Progenitor cell of endocrine pancreas (in vitro differentiated cells): ENCODE data around the gene ARHGAP18. TPM values are rescaled to one million over a fixed set of nuclear protein-coding genes. Genes with fewer than 3 reads are reported as not detected.

ENCODE experiments used
- DNase-seq: peaks from one replicate; pipeline ENCODE4 v3.0.0; 2021; ENCODE audit warnings: low spot score; ENCODE audit not compliant: unreplicated experiment
- H3K27ac Mint-ChIP-seq: 2 replicates; pipeline ENCODE4 v1.8.0; 2021; ENCODE audit warnings: mild to moderate bottlenecking, moderate library complexity, mixed read lengths
- H3K27me3 Mint-ChIP-seq: 2 replicates; pipeline ENCODE4 v1.8.0; 2021; ENCODE audit warnings: mixed read lengths
- H3K36me3 Mint-ChIP-seq: 2 replicates; pipeline ENCODE4 v1.8.0; 2022; ENCODE audit warnings: mixed read lengths; ENCODE audit not compliant: insufficient read depth
- H3K4me1 Mint-ChIP-seq: 2 replicates; pipeline ENCODE4 v1.8.0; 2021; ENCODE audit warnings: low read depth, mixed read lengths
- H3K4me3 Mint-ChIP-seq: 2 replicates; pipeline ENCODE4 v1.8.0; 2021; ENCODE audit warnings: low read depth, mild to moderate bottlenecking, moderate library complexity, mixed read lengths
- H3K9me3 Mint-ChIP-seq: 2 replicates; pipeline ENCODE4 v1.8.0; 2021; ENCODE audit warnings: low read depth, mixed read lengths
- total RNA-seq: library from RNA; stranded (reverse); gene quantifications from 2 replicates; pipeline ENCODE4 v1.2.1, GENCODE V29; 2021
- TF ChIP-seq, protein P1 (sequence below): fragments of 200-600 bp; sonication (generic); IDR thresholded peaks from one replicate; pipeline ENCODE4 v1.5.0; 2021; ENCODE audit warnings: antibody characterized with exemption, mild to moderate bottlenecking; ENCODE audit not compliant: unreplicated experiment

ARHGAP18 gene
- total RNA-seq, 1 donor from 2014 or later, result 26.9 TPM

- Mint-ChIP-seq H3K27ac (no peak overlapping the region), H3K9me3 (no peaks in the 10 kb centered on the region), H3K4me3 (no peak overlapping the region), H3K4me1 (peaks cover 31% of the 10 kb centered on the region), H3K36me3 (peaks cover 22% of the 10 kb centered on the region), H3K27me3 (no peaks in the 10 kb centered on the region)
- TF ChIP-seq, protein P1, sequence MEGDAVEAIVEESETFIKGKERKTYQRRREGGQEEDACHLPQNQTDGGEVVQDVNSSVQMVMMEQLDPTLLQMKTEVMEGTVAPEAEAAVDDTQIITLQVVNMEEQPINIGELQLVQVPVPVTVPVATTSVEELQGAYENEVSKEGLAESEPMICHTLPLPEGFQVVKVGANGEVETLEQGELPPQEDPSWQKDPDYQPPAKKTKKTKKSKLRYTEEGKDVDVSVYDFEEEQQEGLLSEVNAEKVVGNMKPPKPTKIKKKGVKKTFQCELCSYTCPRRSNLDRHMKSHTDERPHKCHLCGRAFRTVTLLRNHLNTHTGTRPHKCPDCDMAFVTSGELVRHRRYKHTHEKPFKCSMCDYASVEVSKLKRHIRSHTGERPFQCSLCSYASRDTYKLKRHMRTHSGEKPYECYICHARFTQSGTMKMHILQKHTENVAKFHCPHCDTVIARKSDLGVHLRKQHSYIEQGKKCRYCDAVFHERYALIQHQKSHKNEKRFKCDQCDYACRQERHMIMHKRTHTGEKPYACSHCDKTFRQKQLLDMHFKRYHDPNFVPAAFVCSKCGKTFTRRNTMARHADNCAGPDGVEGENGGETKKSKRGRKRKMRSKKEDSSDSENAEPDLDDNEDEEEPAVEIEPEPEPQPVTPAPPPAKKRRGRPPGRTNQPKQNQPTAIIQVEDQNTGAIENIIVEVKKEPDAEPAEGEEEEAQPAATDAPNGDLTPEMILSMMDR, result no peak
- no peak for DNase-seq
Observed at GRCh38 chr6:129705212-129705611, 4.8 kb downstream of the ARHGAP18 start.

- TF ChIP-seq, protein P1, result no peak
- no peak overlapping the region for H3K27ac Mint-ChIP-seq
- H3K4me3 Mint-ChIP-seq, result no peak overlapping the region
- peaks cover 22% of the 10 kb centered on the region for H3K36me3 Mint-ChIP-seq
- DNase-seq, result no peak
- H3K9me3 Mint-ChIP-seq, result no peaks in the 10 kb centered on the region
- H3K4me1 Mint-ChIP-seq, result peaks cover 32% of the 10 kb centered on the region
- no peaks in the 10 kb centered on the region for H3K27me3 Mint-ChIP-seq
Observed at GRCh38 chr6:129704708-129705107, 5.3 kb downstream of the ARHGAP18 start.

GRCh38 chr6:129701721-129702455 is 8.1 kb downstream of the ARHGAP18 start:
- no peaks in the 10 kb centered on the region for H3K27me3 Mint-ChIP-seq
- H3K4me1 Mint-ChIP-seq, result peaks cover 29% of the 10 kb centered on the region
- no peak for DNase-seq
- no peaks in the 10 kb centered on the region for H3K9me3 Mint-ChIP-seq
- peaks cover 21% of the 10 kb centered on the region for H3K36me3 Mint-ChIP-seq
- peak overlapping the region; percentile 0 for H3K27ac Mint-ChIP-seq
- TF ChIP-seq, protein P1, result no peak
- H3K4me3 Mint-ChIP-seq, result no peak overlapping the region

DNA sequence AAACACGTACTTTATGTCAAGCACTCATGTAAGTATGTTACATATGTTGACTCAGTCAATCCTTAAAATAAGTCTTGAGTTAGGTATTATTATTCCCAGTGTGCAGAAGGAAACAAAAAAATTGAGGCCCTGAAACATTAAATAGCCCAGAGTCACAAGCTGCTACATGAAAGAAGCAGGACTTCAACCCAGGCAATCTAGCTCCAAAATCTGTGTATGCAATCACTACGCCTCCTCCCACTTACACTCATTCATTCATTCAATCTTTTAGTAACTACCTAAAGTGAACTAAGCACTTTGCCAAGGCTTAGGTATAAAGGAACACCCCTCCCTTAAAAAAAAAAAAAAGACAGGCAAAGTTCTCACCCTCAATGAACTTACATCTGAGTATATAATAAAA is 9.3 kb downstream of the ARHGAP18 start:
- TF ChIP-seq, protein P1, result no peak
- Mint-ChIP-seq H3K9me3 (no peaks in the 10 kb centered on the region), H3K27ac (no peak overlapping the region), H3K4me3 (no peak overlapping the region), H3K36me3 (peaks cover 17% of the 10 kb centered on the region), H3K27me3 (no peaks in the 10 kb centered on the region), H3K4me1 (peaks cover 40% of the 10 kb centered on the region)
- DNase-seq, result no peak

- H3K36me3 Mint-ChIP-seq, result peaks cover 12% of the 10 kb centered on the region
- H3K27ac Mint-ChIP-seq, result peak overlapping the region; percentile 60
- H3K27me3 Mint-ChIP-seq, result no peaks in the 10 kb centered on the region
- H3K4me1 Mint-ChIP-seq, result peaks cover 37% of the 10 kb centered on the region
- no peak overlapping the region for H3K4me3 Mint-ChIP-seq
- TF ChIP-seq, protein P1, result no peak
- H3K9me3 Mint-ChIP-seq, result no peaks in the 10 kb centered on the region
- no peak for DNase-seq
Observed at GRCh38 chr6:129699659-129700058, 10.3 kb downstream of the ARHGAP18 start.
